Activated T-cell treated with anti-CD3 and anti-CD28 coated beads, Interleukin-2, amount 50 U/mL, for 72 hours (primary cell): Measurements from ENCODE around the gene ITIH1. TPM values are rescaled to one million over a fixed set of nuclear protein-coding genes. Genes with fewer than 3 reads are reported as not detected.
"Not testable (repeated sequence)": the region's sequence is repeated elsewhere in the genome, so short reads cannot be mapped to it uniquely, and the experiment has no call there.

Source experiments
- ATAC-seq, 2 donors: fragments of 150-1000 bp; cut with Tn5 transposase; replicated peaks in 1 of 2; 2 replicates each; pipeline ENCODE4 v1.10.0; 2021; ENCODE audit warnings: moderate library complexity in 2 of 2, mild to moderate bottlenecking in 1 of 2
- DNase-seq, 2 donors: peaks; one replicate each; pipeline ENCODE4 v3.0.0; 2021 to 2022; ENCODE audit warnings: mixed read lengths in 1 of 2
- H3K27ac Mint-ChIP-seq: one replicate; pipeline ENCODE4 v1.8.0; 2022; ENCODE audit warnings: mild to moderate bottlenecking, moderate library complexity, mixed read lengths
- H3K27me3 Mint-ChIP-seq: one replicate; pipeline ENCODE4 v1.8.0; 2022; ENCODE audit warnings: low read depth, mixed read lengths
- H3K36me3 Mint-ChIP-seq, 2 donors: one replicate each; pipeline ENCODE4 v1.8.0; 2022; ENCODE audit warnings: mixed read lengths in 2 of 2, mild to moderate bottlenecking in 1 of 2; ENCODE audit not compliant: insufficient read depth in 2 of 2
- H3K4me1 Mint-ChIP-seq: one replicate; pipeline ENCODE4 v1.8.0; 2022; ENCODE audit warnings: low read depth, mixed read lengths
- H3K4me3 Mint-ChIP-seq, 2 donors: one replicate each; pipeline ENCODE4 v1.8.0; 2022; ENCODE audit warnings: mild to moderate bottlenecking in 2 of 2, mixed read lengths in 2 of 2, moderate library complexity in 2 of 2
- H3K9me3 Mint-ChIP-seq, 2 donors: one replicate each; pipeline ENCODE4 v1.8.0; 2022; ENCODE audit warnings: mixed read lengths in 2 of 2
- total RNA-seq, 2 donors: library from RNA; stranded (reverse); gene quantifications; one replicate each; pipeline ENCODE4 v1.2.3, GENCODE V29; 2022

Gene ITIH1
- total RNA-seq, 2 donors from 2014 or later = not detected

- peaks cover 21% of the 10 kb centered on the region for H3K4me1 Mint-ChIP-seq
- peak overlapping the region; percentile 24 for H3K27ac Mint-ChIP-seq
- H3K9me3 Mint-ChIP-seq = no peaks in the 10 kb centered on the region
- no peak for ATAC-seq
- peaks cover 0 to 5% of the 10 kb centered on the region in 2 donors for H3K36me3 Mint-ChIP-seq
- H3K4me3 Mint-ChIP-seq = peak overlapping the region; percentile 81 to 85
- DNase-seq = peak in 1 of 2 donors; percentile 3
- H3K27me3 Mint-ChIP-seq = no peaks in the 10 kb centered on the region
Measured at GRCh38 chr3:52769786-52770455, 7.5 kb upstream of the ITIH1 start.

GRCh38 chr3:52770496-52771333, 6.7 kb upstream of the ITIH1 start, which contains the start of gene NEK4:
NEK4 (minus strand) TSS chr3:52770940; CDS start chr3:52770746, 194 bp downstream.
- Mint-ChIP-seq H3K27me3 (no peaks in the 10 kb centered on the region), H3K4me1 (peaks cover 21% of the 10 kb centered on the region), H3K27ac (peak within 1 kb of the TSS; percentile 85), H3K9me3 (no peaks in the 10 kb centered on the region), H3K36me3 (peaks cover 0 to 2% of the 10 kb centered on the region in 2 donors), H3K4me3 (peak within 1 kb of the TSS; percentile 85 to 91)
- ATAC-seq (peak; percentile 98), DNase-seq (peak; percentile 94)

GRCh38 chr3:52771334-52771681, 6.1 kb upstream of the ITIH1 start:
- peak; percentile 18 to 26 for ATAC-seq
- H3K36me3 Mint-ChIP-seq = no peaks in the 10 kb centered on the region
- peak overlapping the region; percentile 85 to 91 for H3K4me3 Mint-ChIP-seq
- no peak for DNase-seq
- peak overlapping the region; percentile 85 for H3K27ac Mint-ChIP-seq
- no peaks in the 10 kb centered on the region for H3K27me3 Mint-ChIP-seq
- no peaks in the 10 kb centered on the region for H3K9me3 Mint-ChIP-seq
- H3K4me1 Mint-ChIP-seq = peaks cover 21% of the 10 kb centered on the region

GRCh38 chr3:52771702-52772101, 5.7 kb upstream of the ITIH1 start:
- H3K36me3 Mint-ChIP-seq = no peaks in the 10 kb centered on the region
- H3K27ac Mint-ChIP-seq = peak overlapping the region; percentile 85
- H3K9me3 Mint-ChIP-seq = no peaks in the 10 kb centered on the region
- peaks cover 21% of the 10 kb centered on the region for H3K4me1 Mint-ChIP-seq
- no peak for DNase-seq
- H3K4me3 Mint-ChIP-seq = peak overlapping the region; percentile 85 to 91
- H3K27me3 Mint-ChIP-seq = no peaks in the 10 kb centered on the region
- ATAC-seq = no peak

- Mint-ChIP-seq H3K36me3 (no peaks in the 10 kb centered on the region), H3K27ac (no peak overlapping the region)
Measured at GRCh38 chr3:52773361-52774065, 3.9 kb upstream of the ITIH1 start.

GRCh38 chr3:52774066-52774713, 3.2 kb upstream of the ITIH1 start:
- no peak for DNase-seq
- no peak overlapping the region for H3K27ac Mint-ChIP-seq
- H3K4me3 Mint-ChIP-seq = no peak overlapping the region
- H3K4me1 Mint-ChIP-seq = peaks cover 18% of the 10 kb centered on the region
- no peak for ATAC-seq
- no peaks in the 10 kb centered on the region for H3K36me3 Mint-ChIP-seq
- H3K27me3 Mint-ChIP-seq = no peaks in the 10 kb centered on the region
- no peaks in the 10 kb centered on the region for H3K9me3 Mint-ChIP-seq

More at GRCh38 chr3:52773361-52774065, 3.9 kb upstream of the ITIH1 start:
- ATAC-seq (no peak), DNase-seq (no peak)
- Mint-ChIP-seq H3K4me1 (peaks cover 21% of the 10 kb centered on the region), H3K9me3 (no peaks in the 10 kb centered on the region), H3K27me3 (no peaks in the 10 kb centered on the region), H3K4me3 (no peak overlapping the region)

- Mint-ChIP-seq H3K27ac (no peak overlapping the region), H3K27me3 (no peaks in the 10 kb centered on the region), H3K9me3 (no peaks in the 10 kb centered on the region), H3K36me3 (no peaks in the 10 kb centered on the region), H3K4me3 (no peak overlapping the region), H3K4me1 (peaks cover 8% of the 10 kb centered on the region)
- no peak for DNase-seq
- no peak for ATAC-seq
Measured at GRCh38 chr3:52774901-52775864, 2.2 kb upstream of the ITIH1 start.

- ATAC-seq (no peak), DNase-seq (no peak)
- Mint-ChIP-seq H3K4me1 (peaks cover 8% of the 10 kb centered on the region), H3K4me3 (no peak overlapping the region), H3K36me3 (no peaks in the 10 kb centered on the region), H3K9me3 (no peaks in the 10 kb centered on the region), H3K27ac (no peak overlapping the region), H3K27me3 (no peaks in the 10 kb centered on the region)
Measured at GRCh38 chr3:52775877-52776276, 1.5 kb upstream of the ITIH1 start.

GRCh38 chr3:52776486-52776885, 913 bp upstream of the ITIH1 start:
- not testable (repeated sequence) for ATAC-seq, H3K9me3 Mint-ChIP-seq, H3K27ac Mint-ChIP-seq, H3K4me1 Mint-ChIP-seq, H3K36me3 Mint-ChIP-seq, DNase-seq, H3K4me3 Mint-ChIP-seq, H3K27me3 Mint-ChIP-seq

- no peak overlapping the region for H3K4me3 Mint-ChIP-seq
- H3K27me3 Mint-ChIP-seq = peaks cover 5% of the 10 kb centered on the region
- H3K36me3 Mint-ChIP-seq = no peaks in the 10 kb centered on the region
- DNase-seq (no peak), ATAC-seq (no peak)
- H3K27ac Mint-ChIP-seq = no peak overlapping the region
- H3K4me1 Mint-ChIP-seq = no peaks in the 10 kb centered on the region
- no peaks in the 10 kb centered on the region for H3K9me3 Mint-ChIP-seq
Measured at GRCh38 chr3:52777959-52778805, 783 bp downstream of the ITIH1 start.

GRCh38 chr3:52779011-52779836, 1.8 kb downstream of the ITIH1 start:
- no peak overlapping the region for H3K27ac Mint-ChIP-seq
- DNase-seq (no peak), ATAC-seq (no peak)
- no peaks in the 10 kb centered on the region for H3K4me1 Mint-ChIP-seq
- peaks cover 5% of the 10 kb centered on the region for H3K27me3 Mint-ChIP-seq
- no peaks in the 10 kb centered on the region for H3K36me3 Mint-ChIP-seq
- H3K4me3 Mint-ChIP-seq = no peak overlapping the region
- no peaks in the 10 kb centered on the region for H3K9me3 Mint-ChIP-seq
